Fibroblast of lung (primary cell): ENCODE measurements around the gene CELSR3. TPM values are rescaled to one million over a fixed set of nuclear protein-coding genes. Genes with fewer than 3 reads are reported as not detected.
A peak's percentile ranks its signal among the peaks of the same experiment; 100 is the strongest.

Experiments
- DNase-seq, 2 donors: peaks; one replicate each; pipeline versions ENCODE4 v3.0.0 to v3.0.0-alpha.2; 2010; ENCODE audit warnings: low read depth in 2 of 2
- H2AFZ ChIP-seq: 2 replicates; pipeline ENCODE4 v1.5.1; 2012; ENCODE audit warnings: low read length, control low read depth, inconsistent platforms
- H3K27ac ChIP-seq: 2 replicates; pipeline ENCODE4 v1.5.1; 2011; ENCODE audit warnings: low read length, control low read depth; ENCODE audit not compliant: insufficient read depth
- H3K27me3 ChIP-seq: 2 replicates; pipeline ENCODE4 v1.5.1; 2011; ENCODE audit warnings: mild to moderate bottlenecking, low read length; ENCODE audit not compliant: control insufficient read depth, insufficient read depth
- H3K36me3 ChIP-seq: 2 replicates; pipeline ENCODE4 v1.5.1; 2011; ENCODE audit warnings: low read length; ENCODE audit not compliant: control insufficient read depth, insufficient read depth
- H3K4me1 ChIP-seq: 2 replicates; pipeline ENCODE4 v1.5.1; 2011; ENCODE audit warnings: low read length; ENCODE audit not compliant: control insufficient read depth, insufficient read depth; ENCODE audit errors: extremely low read depth
- H3K4me2 ChIP-seq: 2 replicates; pipeline ENCODE4 v1.5.1; 2011; ENCODE audit warnings: low read length, control low read depth; ENCODE audit not compliant: insufficient read depth; ENCODE audit errors: extremely low read depth
- H3K4me3 ChIP-seq, 4 experiments: fragments of 200-600 bp in 1 of 4; sonication (generic) in 1 of 4; replicated peaks in 1 of 4; 2 replicates each; pipeline ENCODE4 v1.5.1; 2011 to 2016; ENCODE audit warnings: low read length in 4 of 4, low read depth in 3 of 4, mild to moderate bottlenecking in 3 of 4, control low read depth in 2 of 4, inconsistent platforms in 1 of 4, mixed read lengths in 1 of 4; ENCODE audit not compliant: insufficient read depth in 1 of 4; ENCODE audit errors: control extremely low read depth in 1 of 4
- H3K79me2 ChIP-seq: 2 replicates; pipeline ENCODE4 v1.5.1; 2012; ENCODE audit warnings: mild to moderate bottlenecking, low read length, inconsistent platforms; ENCODE audit not compliant: control insufficient read depth, insufficient read depth
- H3K9ac ChIP-seq: 2 replicates; pipeline ENCODE4 v1.5.1; 2011; ENCODE audit warnings: mild to moderate bottlenecking, low read length, control low read depth; ENCODE audit not compliant: insufficient read depth
- H3K9me3 ChIP-seq: 2 replicates; pipeline ENCODE4 v1.5.1; 2012; ENCODE audit warnings: low read depth, low read length; ENCODE audit not compliant: control insufficient read depth, insufficient read depth
- H4K20me1 ChIP-seq: 2 replicates; pipeline ENCODE4 v1.5.1; 2011; ENCODE audit warnings: low read length; ENCODE audit not compliant: control insufficient read depth, insufficient read depth; ENCODE audit errors: extremely low read depth
- EZH2 ChIP-seq: IDR thresholded peaks from 2 replicates; pipeline ENCODE4 v1.5.1; 2012; ENCODE audit warnings: low read length, control low read depth, mild to moderate bottlenecking; ENCODE audit errors: missing control alignments
- polyA minus RNA-seq: library from RNA; depleted of rRNA, polyadenylated mRNA; stranded (reverse); fragments of >200 nt; gene quantifications from 2 replicates; pipeline ENCODE4 v1.2.3, GENCODE V29; 2011; ENCODE audit warnings: low replicate concordance
- polyA plus RNA-seq, 2 donors: library from polyadenylated mRNA; depleted of rRNA in 1 of 2; stranded (reverse) in 1 of 2; unstranded in 1 of 2; fragments of >200 nt; gene quantifications; 2 replicates each; pipeline ENCODE4 v1.2.1, GENCODE V29; 2011 to 2012; ENCODE audit warnings: missing spikeins in 1 of 2
- total RNA-seq: library from RNA; depleted of rRNA; stranded (reverse); fragments of >200 nt; gene quantifications from 2 replicates; pipeline ENCODE4 v1.2.1, GENCODE V29; 2014
- TF ChIP-seq, protein P1 (sequence below), 2 donors: IDR thresholded peaks in 1 of 2; conservative IDR thresholded peaks in 1 of 2; 1 replicate in 1 of 2; 2 replicates in 1 of 2; pipeline ENCODE4 v1.5.1; 2011 to 2012; ENCODE audit warnings: low read length in 2 of 2, control low read depth in 1 of 2, inconsistent platforms in 1 of 2, low read depth in 1 of 2, mild to moderate bottlenecking in 1 of 2

Gene CELSR3, protein sequence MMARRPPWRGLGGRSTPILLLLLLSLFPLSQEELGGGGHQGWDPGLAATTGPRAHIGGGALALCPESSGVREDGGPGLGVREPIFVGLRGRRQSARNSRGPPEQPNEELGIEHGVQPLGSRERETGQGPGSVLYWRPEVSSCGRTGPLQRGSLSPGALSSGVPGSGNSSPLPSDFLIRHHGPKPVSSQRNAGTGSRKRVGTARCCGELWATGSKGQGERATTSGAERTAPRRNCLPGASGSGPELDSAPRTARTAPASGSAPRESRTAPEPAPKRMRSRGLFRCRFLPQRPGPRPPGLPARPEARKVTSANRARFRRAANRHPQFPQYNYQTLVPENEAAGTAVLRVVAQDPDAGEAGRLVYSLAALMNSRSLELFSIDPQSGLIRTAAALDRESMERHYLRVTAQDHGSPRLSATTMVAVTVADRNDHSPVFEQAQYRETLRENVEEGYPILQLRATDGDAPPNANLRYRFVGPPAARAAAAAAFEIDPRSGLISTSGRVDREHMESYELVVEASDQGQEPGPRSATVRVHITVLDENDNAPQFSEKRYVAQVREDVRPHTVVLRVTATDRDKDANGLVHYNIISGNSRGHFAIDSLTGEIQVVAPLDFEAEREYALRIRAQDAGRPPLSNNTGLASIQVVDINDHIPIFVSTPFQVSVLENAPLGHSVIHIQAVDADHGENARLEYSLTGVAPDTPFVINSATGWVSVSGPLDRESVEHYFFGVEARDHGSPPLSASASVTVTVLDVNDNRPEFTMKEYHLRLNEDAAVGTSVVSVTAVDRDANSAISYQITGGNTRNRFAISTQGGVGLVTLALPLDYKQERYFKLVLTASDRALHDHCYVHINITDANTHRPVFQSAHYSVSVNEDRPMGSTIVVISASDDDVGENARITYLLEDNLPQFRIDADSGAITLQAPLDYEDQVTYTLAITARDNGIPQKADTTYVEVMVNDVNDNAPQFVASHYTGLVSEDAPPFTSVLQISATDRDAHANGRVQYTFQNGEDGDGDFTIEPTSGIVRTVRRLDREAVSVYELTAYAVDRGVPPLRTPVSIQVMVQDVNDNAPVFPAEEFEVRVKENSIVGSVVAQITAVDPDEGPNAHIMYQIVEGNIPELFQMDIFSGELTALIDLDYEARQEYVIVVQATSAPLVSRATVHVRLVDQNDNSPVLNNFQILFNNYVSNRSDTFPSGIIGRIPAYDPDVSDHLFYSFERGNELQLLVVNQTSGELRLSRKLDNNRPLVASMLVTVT (N-terminal part only)
- total RNA-seq: 0.77 and 2.1 TPM in 2 replicates
- polyA plus RNA-seq: 0.34 and 0.44 TPM in 2 replicates
- 0.50 and 0.62 TPM in 2 replicates for polyA plus RNA-seq (2012)
- polyA minus RNA-seq: 1.8 and 2.2 TPM in 2 replicates

DNA sequence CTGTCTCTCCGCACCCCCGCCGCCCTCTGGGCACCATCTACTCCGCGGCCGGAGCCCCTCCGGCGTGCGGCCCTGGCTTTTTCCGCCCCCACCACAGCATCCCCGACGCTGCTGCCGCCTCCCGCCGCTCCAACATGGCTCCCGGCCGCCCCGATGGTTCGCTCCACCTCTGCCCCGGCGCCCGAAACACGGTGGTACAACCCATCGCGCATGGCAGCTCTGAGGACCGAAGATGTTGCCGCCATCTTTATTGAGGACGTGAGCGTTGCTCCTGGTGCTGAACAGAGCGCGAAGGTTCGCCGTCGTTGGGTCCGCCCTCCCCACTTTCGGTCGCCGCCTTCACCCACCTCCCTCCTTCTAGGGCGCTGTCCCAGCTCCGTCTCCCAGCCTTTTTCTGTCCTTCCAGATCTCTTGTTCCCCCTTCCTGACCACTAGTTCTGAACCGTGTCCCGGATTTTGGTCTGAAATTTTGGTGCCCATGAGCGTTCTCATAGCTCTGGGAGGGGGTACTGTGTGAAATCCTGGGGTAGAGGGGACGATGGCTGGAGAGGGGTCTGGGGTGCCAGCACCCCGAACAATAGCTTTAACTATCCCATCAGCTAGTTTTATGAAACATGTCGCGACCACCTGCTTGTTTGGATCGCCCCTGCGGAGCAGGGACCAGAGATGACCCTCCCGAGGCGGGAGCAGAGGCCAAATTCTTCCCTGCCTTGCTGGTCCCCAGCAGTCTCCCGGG lies at the start of gene CELSR3:
TSS of gene CELSR3 (minus strand) at position 134 of the 736 bp plus-strand sequence. CDS start 252 bp downstream, outside the sequence.
- DNase-seq: peak; percentile 90 to 94
- no peak within 1 kb of the TSS for H2AFZ ChIP-seq
- peak within 1 kb of the TSS; percentile 92 for H3K4me2 ChIP-seq
- H3K4me3 ChIP-seq: peak within 1 kb of the TSS; percentile 49 to 78 (median 60)
- no peaks in the 10 kb centered on the region for H3K9me3 ChIP-seq
- H3K9ac ChIP-seq: peak within 1 kb of the TSS; percentile 85
- TF ChIP-seq, protein P1, sequence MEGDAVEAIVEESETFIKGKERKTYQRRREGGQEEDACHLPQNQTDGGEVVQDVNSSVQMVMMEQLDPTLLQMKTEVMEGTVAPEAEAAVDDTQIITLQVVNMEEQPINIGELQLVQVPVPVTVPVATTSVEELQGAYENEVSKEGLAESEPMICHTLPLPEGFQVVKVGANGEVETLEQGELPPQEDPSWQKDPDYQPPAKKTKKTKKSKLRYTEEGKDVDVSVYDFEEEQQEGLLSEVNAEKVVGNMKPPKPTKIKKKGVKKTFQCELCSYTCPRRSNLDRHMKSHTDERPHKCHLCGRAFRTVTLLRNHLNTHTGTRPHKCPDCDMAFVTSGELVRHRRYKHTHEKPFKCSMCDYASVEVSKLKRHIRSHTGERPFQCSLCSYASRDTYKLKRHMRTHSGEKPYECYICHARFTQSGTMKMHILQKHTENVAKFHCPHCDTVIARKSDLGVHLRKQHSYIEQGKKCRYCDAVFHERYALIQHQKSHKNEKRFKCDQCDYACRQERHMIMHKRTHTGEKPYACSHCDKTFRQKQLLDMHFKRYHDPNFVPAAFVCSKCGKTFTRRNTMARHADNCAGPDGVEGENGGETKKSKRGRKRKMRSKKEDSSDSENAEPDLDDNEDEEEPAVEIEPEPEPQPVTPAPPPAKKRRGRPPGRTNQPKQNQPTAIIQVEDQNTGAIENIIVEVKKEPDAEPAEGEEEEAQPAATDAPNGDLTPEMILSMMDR (conservative IDR thresholded peaks at IDR 0.05 in 1 of 2, IDR thresholded peaks at IDR 0.05 in 1 of 2; ENCODE audit: low read depth in 1 of 2, low read length in 2 of 2): no peak
- TF ChIP-seq EZH2: peak; percentile 42
- H4K20me1 ChIP-seq: no peaks in the 10 kb centered on the region
- peaks cover 5% of the 10 kb centered on the region for H3K27me3 ChIP-seq
- peak within 1 kb of the TSS; percentile 91 for H3K27ac ChIP-seq
- no peaks in the 10 kb centered on the region for H3K79me2 ChIP-seq
- peaks cover 7% of the 10 kb centered on the region for H3K4me1 ChIP-seq
- no peaks in the 10 kb centered on the region for H3K36me3 ChIP-seq

DNA sequence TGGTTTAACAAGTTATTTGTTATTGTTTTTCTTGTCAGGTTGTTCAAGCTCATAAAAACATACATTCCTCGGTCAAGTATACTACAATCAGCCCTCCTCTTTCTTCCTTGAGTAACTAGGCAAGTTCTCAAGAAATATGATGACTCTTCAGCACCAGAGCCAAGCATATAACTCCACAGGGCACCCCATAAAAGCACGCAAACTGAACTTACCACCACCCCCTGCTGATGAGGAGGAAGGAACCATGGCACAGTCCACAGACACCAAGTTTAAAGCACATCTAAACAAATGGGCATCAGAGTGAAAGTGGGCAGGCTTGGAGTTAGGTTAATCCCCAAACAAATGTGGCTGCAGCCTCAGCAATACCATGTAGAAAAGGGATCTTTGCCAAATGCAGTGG lies 49.0 kb upstream of the CELSR3 start:
- no peaks in the 10 kb centered on the region for H3K27me3 ChIP-seq
- H3K79me2 ChIP-seq: peaks cover 92% of the 10 kb centered on the region
- no peak overlapping the region for H3K9ac ChIP-seq
- H3K4me1 ChIP-seq: peaks cover 8% of the 10 kb centered on the region
- H3K9me3 ChIP-seq: no peaks in the 10 kb centered on the region
- TF ChIP-seq, protein P1 (conservative IDR thresholded peaks at IDR 0.05 in 1 of 2, IDR thresholded peaks at IDR 0.05 in 1 of 2; ENCODE audit: low read depth in 1 of 2, low read length in 2 of 2): no peak
- TF ChIP-seq EZH2: no peak
- H3K4me3 ChIP-seq: no peak overlapping the region
- H2AFZ ChIP-seq: no peak overlapping the region
- peaks cover 3% of the 10 kb centered on the region for H4K20me1 ChIP-seq
- no peak overlapping the region for H3K4me2 ChIP-seq
- no peak for DNase-seq
- H3K27ac ChIP-seq: no peak overlapping the region
- peaks cover 7% of the 10 kb centered on the region for H3K36me3 ChIP-seq
